Natural killer cell (primary cell): ENCODE measurements around the gene PRRT2. TPM values are rescaled to one million over a fixed set of nuclear protein-coding genes. Genes with fewer than 3 reads are reported as not detected.

Experiments used
- ATAC-seq, 3 donors: fragments of 150-1000 bp in 2 of 3; fragments of 200-7000 bp in 1 of 3; cut with Tn5 transposase; 1 replicate in 1 of 3; 2 replicates in 2 of 3; pipeline ENCODE4 v1.10.0; 2021; ENCODE audit warnings: mild to moderate bottlenecking in 2 of 3, moderate library complexity in 2 of 3
- DNase-seq, 2 donors: peaks; one replicate each; pipeline versions ENCODE4 v3.0.0 to v3.0.0-alpha.2; 2013 to 2021; ENCODE audit warnings: mixed read lengths in 1 of 2
- H3K27ac ChIP-seq: one replicate; pipeline ENCODE4 v1.5.1; 2013; ENCODE audit warnings: mild to moderate bottlenecking, low read length
- H3K27me3 ChIP-seq: one replicate; pipeline ENCODE4 v1.6.1; 2013; ENCODE audit warnings: low read length; ENCODE audit not compliant: control insufficient read depth, insufficient read depth
- H3K36me3 ChIP-seq: one replicate; pipeline ENCODE4 v1.6.1; 2013; ENCODE audit warnings: low read length; ENCODE audit not compliant: control insufficient read depth, insufficient read depth
- H3K4me1 ChIP-seq: one replicate; pipeline ENCODE4 v1.6.1; 2013; ENCODE audit warnings: low read length; ENCODE audit not compliant: control insufficient read depth, insufficient read depth
- H3K4me3 ChIP-seq: one replicate; pipeline ENCODE4 v1.5.1; 2013; ENCODE audit warnings: low read length
- H3K9me3 ChIP-seq: one replicate; pipeline ENCODE4 v1.6.1; 2013; ENCODE audit warnings: low read length; ENCODE audit not compliant: control insufficient read depth, insufficient read depth
- H3K27ac Mint-ChIP-seq, 2 donors: one replicate each; pipeline ENCODE4 v1.8.0; 2022; ENCODE audit warnings: mild to moderate bottlenecking in 2 of 2, mixed read lengths in 2 of 2, moderate library complexity in 1 of 2
- H3K27me3 Mint-ChIP-seq, 2 donors: one replicate each; pipeline ENCODE4 v1.8.0; 2022; ENCODE audit warnings: low read depth in 2 of 2, mixed read lengths in 2 of 2
- H3K36me3 Mint-ChIP-seq: one replicate; pipeline ENCODE4 v1.8.0; 2022; ENCODE audit warnings: mixed read lengths
- H3K4me1 Mint-ChIP-seq, 2 donors: one replicate each; pipeline ENCODE4 v1.8.0; 2022; ENCODE audit warnings: mixed read lengths in 2 of 2
- H3K4me3 Mint-ChIP-seq: one replicate; pipeline ENCODE4 v1.8.0; 2022; ENCODE audit warnings: mild to moderate bottlenecking, moderate library complexity, mixed read lengths
- H3K9me3 Mint-ChIP-seq, 2 donors: one replicate each; pipeline ENCODE4 v1.8.0; 2022; ENCODE audit warnings: mixed read lengths in 2 of 2
- WGBS: methylation state at CpG from one replicate; pipeline ENCODE4 v1.1.7; 2013; ENCODE audit warnings: missing lambda C conversion rate; ENCODE audit not compliant: insufficient coverage; 5-methylcytosine and 5-hydroxymethylcytosine counted together
- intact Hi-C: fragments of 100-400 bp; cut with micrococcal nuclease; formaldehyde crosslinking; loops from one replicate; pipeline ENCODE4 v1.14.2; 2022
- total RNA-seq, 4 donors: library from RNA; stranded (reverse); fragments of 120-200 nt in 1 of 4; gene quantifications; one replicate each; pipeline versions ENCODE4 v1.2.3 to v1.2.4, GENCODE V29; 2013 to 2022
- TF ChIP-seq, protein P1 (sequence below): fragments of 200-600 bp; IDR thresholded peaks from one replicate; pipeline ENCODE4 v1.8.0; 2022; ENCODE audit warnings: antibody characterized with exemption

The PRRT2 gene
- total RNA-seq, 3 donors from 2014 or later (not counting 1 experiment from before 2014, with no cell fraction given) = 0.70 to 1.4 (median 0.91) TPM

DNA sequence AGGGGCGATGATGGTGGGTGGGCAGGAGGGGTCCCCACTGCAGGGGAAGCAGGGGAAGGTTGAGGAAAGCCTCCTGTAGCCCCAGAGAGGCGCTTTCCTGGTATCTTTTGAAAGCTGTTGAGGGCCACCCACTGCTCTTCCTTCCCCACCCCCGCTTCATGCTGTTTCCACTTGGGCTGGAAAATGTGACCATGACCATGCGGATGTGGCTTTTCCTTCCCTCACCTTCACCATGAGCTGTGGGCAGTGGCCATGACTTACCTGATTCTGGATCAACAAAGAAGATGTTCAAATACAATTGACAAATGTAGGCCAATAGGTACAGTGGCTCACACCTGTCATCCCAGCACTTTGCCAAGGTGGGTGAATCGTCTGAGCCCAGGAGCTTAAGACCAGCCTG is 22.1 kb downstream of the PRRT2 start:
- H3K27ac Mint-ChIP-seq = no peak overlapping the region
- TF ChIP-seq, protein P1, sequence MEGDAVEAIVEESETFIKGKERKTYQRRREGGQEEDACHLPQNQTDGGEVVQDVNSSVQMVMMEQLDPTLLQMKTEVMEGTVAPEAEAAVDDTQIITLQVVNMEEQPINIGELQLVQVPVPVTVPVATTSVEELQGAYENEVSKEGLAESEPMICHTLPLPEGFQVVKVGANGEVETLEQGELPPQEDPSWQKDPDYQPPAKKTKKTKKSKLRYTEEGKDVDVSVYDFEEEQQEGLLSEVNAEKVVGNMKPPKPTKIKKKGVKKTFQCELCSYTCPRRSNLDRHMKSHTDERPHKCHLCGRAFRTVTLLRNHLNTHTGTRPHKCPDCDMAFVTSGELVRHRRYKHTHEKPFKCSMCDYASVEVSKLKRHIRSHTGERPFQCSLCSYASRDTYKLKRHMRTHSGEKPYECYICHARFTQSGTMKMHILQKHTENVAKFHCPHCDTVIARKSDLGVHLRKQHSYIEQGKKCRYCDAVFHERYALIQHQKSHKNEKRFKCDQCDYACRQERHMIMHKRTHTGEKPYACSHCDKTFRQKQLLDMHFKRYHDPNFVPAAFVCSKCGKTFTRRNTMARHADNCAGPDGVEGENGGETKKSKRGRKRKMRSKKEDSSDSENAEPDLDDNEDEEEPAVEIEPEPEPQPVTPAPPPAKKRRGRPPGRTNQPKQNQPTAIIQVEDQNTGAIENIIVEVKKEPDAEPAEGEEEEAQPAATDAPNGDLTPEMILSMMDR = no peak
- no peak overlapping the region for H3K4me3 Mint-ChIP-seq
- no peaks in the 10 kb centered on the region for H3K9me3 ChIP-seq
- ATAC-seq (no peak), DNase-seq (no peak)
- H3K36me3 Mint-ChIP-seq = no peaks in the 10 kb centered on the region
- H3K9me3 Mint-ChIP-seq = no peaks in the 10 kb centered on the region
- 95% methylated on average over 5 of the region's 5 CpGs for WGBS
- H3K4me1 Mint-ChIP-seq = peaks cover 0 to 10% of the 10 kb centered on the region in 2 donors
- H3K4me3 ChIP-seq = no peak overlapping the region
- peaks cover 54% of the 10 kb centered on the region for H3K36me3 ChIP-seq
- H3K27me3 Mint-ChIP-seq = no peaks in the 10 kb centered on the region
- no peaks in the 10 kb centered on the region for H3K27me3 ChIP-seq
- intact Hi-C loops = no loop called here
- no peaks in the 10 kb centered on the region for H3K4me1 ChIP-seq
- H3K27ac ChIP-seq = no peak overlapping the region

DNA sequence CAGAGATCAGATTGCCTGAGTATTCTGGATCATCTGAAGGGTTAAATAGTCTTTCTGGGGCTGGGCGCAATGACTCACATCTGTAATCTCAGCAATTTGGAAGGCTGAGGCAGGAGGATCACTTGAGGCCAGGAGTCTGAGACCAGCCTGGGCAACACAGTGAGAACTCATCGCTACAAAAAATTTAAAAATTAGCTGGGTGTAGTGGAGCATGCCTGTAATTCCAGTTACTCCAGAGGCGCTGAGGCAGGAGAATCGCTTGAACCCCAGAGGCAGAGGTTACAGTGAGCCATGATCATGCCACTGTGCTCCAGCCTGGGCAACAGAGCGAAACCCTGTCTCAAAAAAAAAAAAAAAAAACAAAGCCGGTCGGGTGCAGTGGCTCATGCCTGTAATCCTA is 23.9 kb downstream of the PRRT2 start:
- Histone ChIP-seq H3K4me1 (no peaks in the 10 kb centered on the region), H3K4me3 (no peak overlapping the region), H3K27me3 (no peaks in the 10 kb centered on the region), H3K9me3 (no peaks in the 10 kb centered on the region), H3K27ac (no peak overlapping the region), H3K36me3 (peaks cover 65% of the 10 kb centered on the region)
- H3K4me3 Mint-ChIP-seq = no peak overlapping the region
- no peaks in the 10 kb centered on the region for H3K27me3 Mint-ChIP-seq
- DNase-seq (no peak), ATAC-seq (no peak)
- WGBS = 96% methylated on average over 5 of the region's 7 CpGs
- H3K27ac Mint-ChIP-seq = no peak overlapping the region
- H3K4me1 Mint-ChIP-seq = no peaks in the 10 kb centered on the region
- no peaks in the 10 kb centered on the region for H3K9me3 Mint-ChIP-seq
- intact Hi-C loops = no loop called here
- TF ChIP-seq, protein P1 = no peak
- no peaks in the 10 kb centered on the region for H3K36me3 Mint-ChIP-seq

DNA sequence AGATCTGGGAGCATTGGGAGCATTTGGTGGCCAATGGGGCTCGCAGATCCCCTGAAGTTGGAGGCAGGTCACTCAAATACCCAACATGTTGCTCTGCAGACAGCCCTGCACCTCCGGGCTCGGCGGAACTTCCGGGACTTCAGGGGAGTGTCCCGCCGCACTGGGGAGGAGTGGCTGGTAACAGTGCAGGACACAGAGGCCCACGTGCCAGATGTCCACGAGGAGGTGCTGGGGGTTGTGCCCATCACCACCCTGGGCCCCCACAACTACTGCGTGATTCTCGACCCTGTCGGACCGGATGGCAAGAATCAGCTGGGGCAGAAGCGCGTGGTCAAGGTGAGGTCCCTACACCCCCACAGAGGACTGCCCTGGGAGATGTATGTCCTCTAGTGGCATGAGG is 24.6 kb downstream of the PRRT2 start:
- H3K27me3 ChIP-seq = no peaks in the 10 kb centered on the region
- Mint-ChIP-seq H3K36me3 (no peaks in the 10 kb centered on the region), H3K27ac (no peak overlapping the region), H3K9me3 (no peaks in the 10 kb centered on the region), H3K4me1 (no peaks in the 10 kb centered on the region), H3K27me3 (no peaks in the 10 kb centered on the region), H3K4me3 (no peak overlapping the region)
- WGBS = 96% methylated on average over 15 of the region's 15 CpGs
- H3K27ac ChIP-seq = no peak overlapping the region
- no peaks in the 10 kb centered on the region for H3K9me3 ChIP-seq
- intact Hi-C loops = no loop called here
- H3K4me1 ChIP-seq = no peaks in the 10 kb centered on the region
- DNase-seq = no peak
- no peak for ATAC-seq
- H3K36me3 ChIP-seq = peaks cover 64% of the 10 kb centered on the region
- H3K4me3 ChIP-seq = no peak overlapping the region
- TF ChIP-seq, protein P1 = no peak

DNA sequence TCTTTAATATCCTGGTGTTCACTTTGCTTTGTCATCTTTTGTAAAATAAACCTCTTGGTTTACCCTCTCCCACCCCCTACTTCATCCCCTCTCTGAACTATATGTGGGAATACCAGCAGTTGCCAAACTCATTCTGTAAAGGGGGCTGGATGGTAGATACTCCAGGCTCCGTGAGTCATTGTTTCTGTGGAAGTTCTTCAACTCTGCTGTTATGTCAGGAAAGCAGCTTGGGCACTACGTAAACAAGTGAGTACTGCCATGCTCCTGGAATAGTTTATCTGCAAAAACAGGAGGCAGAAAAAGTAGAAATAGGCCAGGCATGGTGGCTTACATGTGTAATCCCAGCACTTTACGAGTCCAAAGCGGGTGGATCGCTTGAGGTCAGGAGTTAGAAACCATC is 25.8 kb downstream of the PRRT2 start:
- Histone ChIP-seq H3K9me3 (no peaks in the 10 kb centered on the region), H3K4me1 (no peaks in the 10 kb centered on the region), H3K27ac (no peak overlapping the region), H3K36me3 (peaks cover 68% of the 10 kb centered on the region), H3K4me3 (no peak overlapping the region), H3K27me3 (no peaks in the 10 kb centered on the region)
- no peaks in the 10 kb centered on the region for H3K4me1 Mint-ChIP-seq
- no peaks in the 10 kb centered on the region for H3K9me3 Mint-ChIP-seq
- no peak for DNase-seq
- WGBS = 97% methylated on average over 5 of the region's 5 CpGs
- H3K4me3 Mint-ChIP-seq = no peak overlapping the region
- ATAC-seq = no peak
- no peaks in the 10 kb centered on the region for H3K36me3 Mint-ChIP-seq
- H3K27ac Mint-ChIP-seq = no peak overlapping the region
- no peaks in the 10 kb centered on the region for H3K27me3 Mint-ChIP-seq
- TF ChIP-seq, protein P1 = no peak
- intact Hi-C loops = no loop called here
